GM12878 (cell line): Measurements from ENCODE around the gene INSYN2B. TPM values are rescaled to one million over a fixed set of nuclear protein-coding genes. Genes with fewer than 3 reads are reported as not detected.

Experiments used
- ATAC-seq: fragments of 200-7000 bp; cut with Tn5 transposase; 3 replicates; pipeline ENCODE4 v1.9.1; 2020; ENCODE audit warnings: mild to moderate bottlenecking, moderate library complexity
- BruUV-seq: library from RNA; stranded (reverse); fragments of 400-500 nt; replicated peaks from 2 replicates; lab custom pipeline; 2021; lab: Mats Ljungman, UMichigan
- CTCF ChIA-PET: fragments of 300-600 bp; sonication (Branson Sonifier 250); formaldehyde crosslinking; extraction: SDS; loops from one replicate; lab custom pipeline; 2021; ENCODE audit warnings: inconsistent platforms; lab: Yijun Ruan, JAX
- POLR2A ChIA-PET: fragments of 350-600 bp; formaldehyde crosslinking; extraction: SDS; loops from one replicate; lab custom pipeline; 2021; ENCODE audit warnings: inconsistent platforms; lab: Charles Lee
- RAD21 ChIA-PET: fragments of 300-600 bp; sonication (Branson Sonifier 250); formaldehyde crosslinking; loops from one replicate; lab custom pipeline; 2023; ENCODE audit warnings: antibody characterized with exemption; ENCODE audit not compliant: unreplicated experiment; lab: Charles Lee
- SMC1A ChIA-PET: fragments of 300-600 bp; sonication (Branson Sonifier 250); formaldehyde crosslinking; loops from one replicate; lab custom pipeline; 2023; ENCODE audit not compliant: unreplicated experiment, uncharacterized antibody; lab: Charles Lee
- DNase-seq: peaks from one replicate; pipeline ENCODE4 v3.0.0-alpha.2; 2011; ENCODE audit warnings: low read depth, low spot score
- FAIRE-seq: peaks from 3 replicates; lab custom pipeline; 2011; peaks lifted over from hg19 to GRCh38; lab: Jason Lieb, UNC
- H2AFZ ChIP-seq: 2 replicates; pipeline ENCODE4 v1.6.0; 2011; ENCODE audit warnings: low read depth, low read length, control low read depth; ENCODE audit not compliant: control insufficient read depth
- H3K27ac ChIP-seq: 2 replicates; pipeline ENCODE4 v1.5.1; 2011; ENCODE audit warnings: control low read depth; ENCODE audit not compliant: control insufficient read depth, insufficient read depth
- H3K27me3 ChIP-seq, 2 experiments: replicated peaks in 1 of 2; 2 replicates each; pipeline versions ENCODE4 v1.6.0 to v1.6.1; 2011; ENCODE audit warnings: low read length in 1 of 2; ENCODE audit not compliant: control insufficient read depth in 2 of 2, insufficient read depth in 2 of 2
- H3K36me3 ChIP-seq, 2 experiments: 2 replicates each; pipeline ENCODE4 v1.5.1; 2011; ENCODE audit warnings: low read length in 1 of 2; ENCODE audit not compliant: control insufficient read depth in 2 of 2, insufficient read depth in 2 of 2
- H3K4me1 ChIP-seq: 2 replicates; pipeline ENCODE4 v1.6.1; 2011; ENCODE audit warnings: mild to moderate bottlenecking, low read length, moderate library complexity, mixed read lengths; ENCODE audit not compliant: control insufficient read depth, insufficient read depth
- H3K4me2 ChIP-seq: 2 replicates; pipeline ENCODE4 v1.6.0; 2011; ENCODE audit warnings: control low read depth; ENCODE audit not compliant: control insufficient read depth, insufficient read depth
- H3K4me3 ChIP-seq: fragments of 200-600 bp; sonication (generic); 2 replicates; pipeline ENCODE4 v1.5.1; 2016
- H3K79me2 ChIP-seq: 2 replicates; pipeline ENCODE4 v1.6.0; 2011; ENCODE audit warnings: low read length; ENCODE audit not compliant: control insufficient read depth, insufficient read depth
- H3K9ac ChIP-seq: 2 replicates; pipeline ENCODE4 v1.8.0; 2011; ENCODE audit warnings: low read length, control low read depth, mixed read lengths; ENCODE audit not compliant: control insufficient read depth, insufficient read depth
- H3K9me3 ChIP-seq: replicated peaks from 3 replicates; pipeline ENCODE4 v1.5.1; 2011; ENCODE audit warnings: mild to moderate bottlenecking, low read length; ENCODE audit not compliant: control insufficient read depth, insufficient read depth
- H4K20me1 ChIP-seq: 2 replicates; pipeline ENCODE4 v1.6.0; 2011; ENCODE audit not compliant: control insufficient read depth, insufficient read depth
- CREB1 ChIP-seq: IDR thresholded peaks from 2 replicates; pipeline ENCODE4 v1.6.1; 2012; ENCODE audit warnings: low read depth, mild to moderate bottlenecking, inconsistent platforms
- ELK1 ChIP-seq: IDR thresholded peaks from 2 replicates; pipeline ENCODE4 v1.6.1; 2012; ENCODE audit warnings: low read depth, low read length, improper control_type of control experiment
- MEF2A ChIP-seq: IDR thresholded peaks from 2 replicates; pipeline ENCODE4 v1.6.1; 2011; ENCODE audit warnings: low read depth, mild to moderate bottlenecking, low read length, moderate library complexity; ENCODE audit not compliant: insufficient read depth
- NRF1 ChIP-seq: conservative IDR thresholded peaks from 2 replicates; pipeline ENCODE4 v1.6.1; 2011; ENCODE audit warnings: mild to moderate bottlenecking, low read depth, low read length, improper control_type of control experiment
- PKNOX1 ChIP-seq: fragments of 450-650 bp; IDR thresholded peaks from 2 replicates; pipeline ENCODE4 v1.6.1; 2016; ENCODE audit warnings: mild to moderate bottlenecking
- SKIL ChIP-seq: fragments of 450-650 bp; IDR thresholded peaks from 2 replicates; pipeline ENCODE4 v1.6.1; 2017; ENCODE audit warnings: mild to moderate bottlenecking, low read depth, inconsistent platforms; ENCODE audit not compliant: poor library complexity, severe bottlenecking
- SUZ12 ChIP-seq: fragments of 200-600 bp; sonication (generic); IDR thresholded peaks from one replicate; pipeline ENCODE4 v1.6.1; 2018; ENCODE audit warnings: antibody characterized with exemption, mild to moderate bottlenecking; ENCODE audit not compliant: unreplicated experiment
- USF1 ChIP-seq: IDR thresholded peaks from 2 replicates; pipeline ENCODE4 v1.6.1; 2011; ENCODE audit warnings: borderline replicate concordance, low read depth, mild to moderate bottlenecking, moderate library complexity, mixed read lengths, low read length; ENCODE audit not compliant: insufficient read depth; ENCODE audit errors: extremely low read length
- WGBS: methylation state at CpG from one replicate; pipeline ENCODE4 v1.1.6; 2016; ENCODE audit warnings: low lambda C conversion rate; ENCODE audit not compliant: insufficient replicate concordance, insufficient coverage; ENCODE audit errors: missing lambda C conversion rate; 5-methylcytosine and 5-hydroxymethylcytosine counted together
- in situ Hi-C: fragments of 300-500 bp; cut with MboI; formaldehyde crosslinking; loops from 9 replicates; pipeline ENCODE4 v1.14.3; 2018; ENCODE audit warnings: mixed read lengths
- intact Hi-C: fragments of 100-400 bp; cut with micrococcal nuclease; formaldehyde crosslinking; loops from one replicate; pipeline ENCODE4 v1.14.2; 2022; ENCODE audit not compliant: unreplicated experiment
- polyA plus RNA-seq, 11 experiments: library from polyadenylated mRNA; depleted of rRNA in 4 of 11; unstranded in 6 of 11; stranded (reverse) in 5 of 11; fragments of >200 nt; fragmentation: Nextera tagmentation in 4 of 11; fragmentation: Illumina TruSeq in 1 of 11; extraction: Ambion mirVana in 4 of 11; extraction: Trizol in 1 of 11; gene quantifications; 1 replicate in 1 of 11; 2 replicates in 10 of 11; pipeline versions ENCODE4 v1.2.1 to v1.2.3, GENCODE V29; 2011 to 2016; ENCODE audit warnings: inconsistent platforms in 2 of 11, missing spikeins in 2 of 11, low read depth in 1 of 11
- total RNA-seq, 4 experiments: library from RNA; depleted of rRNA in 3 of 4; stranded (reverse); fragments of >200 nt in 3 of 4; fragmentation: Illumina TruSeq in 1 of 4; extraction: Trizol in 1 of 4; gene quantifications; 2 replicates each; pipeline versions ENCODE4 v1.2.1 to v1.2.3, GENCODE V29; 2013 to 2021

INSYN2B gene
- total and polyA plus RNA-seq, 10 of the 15 experiments (the other 5 are each of a cell fraction or from before 2014, with no cell fraction given) = 0.05 to 0.27 (median 0.13) TPM; not detected in 7

- no peaks in the 10 kb centered on the region for H3K27me3 ChIP-seq
- SMC1A ChIA-PET = no interaction called here
- H3K9me3 ChIP-seq = no peaks in the 10 kb centered on the region; the same call in 2 of the 3 replicates
- 95% methylated on average over 2 of the region's 2 CpGs for WGBS
- no peak overlapping the region for H3K9ac ChIP-seq
- TF ChIP-seq PKNOX1 = no peak
- no peak for TF ChIP-seq ELK1
- TF ChIP-seq USF1 = no peak
- no peak for TF ChIP-seq MEF2A
- no peak for TF ChIP-seq SUZ12
- no peak for TF ChIP-seq NRF1
- no peak for TF ChIP-seq SKIL
- no peak for TF ChIP-seq CREB1
- intact Hi-C loops = no loop called here
- RAD21 ChIA-PET = no interaction called here
- peaks cover 11 to 46% of the 10 kb centered on the region in 2 experiments for H3K36me3 ChIP-seq
- DNase-seq = no peak
- H4K20me1 ChIP-seq = no peaks in the 10 kb centered on the region
- no peaks in the 10 kb centered on the region for H3K79me2 ChIP-seq
- POLR2A ChIA-PET = no interaction called here
- no peaks in the 10 kb centered on the region for H3K4me1 ChIP-seq
- no peak overlapping the region for H3K4me3 ChIP-seq
- in situ Hi-C loops = no loop called here
- CTCF ChIA-PET = no interaction called here
- no peak overlapping the region for H3K4me2 ChIP-seq
- BruUV-seq = no TSS peak
- no peak for ATAC-seq
- no peak for FAIRE-seq
- no peak overlapping the region for H3K27ac ChIP-seq
- no peak overlapping the region for H2AFZ ChIP-seq
Observed at GRCh38 chr5:170000155-170000554, 19.9 kb upstream of the INSYN2B start.
